ENCODE measurements around the gene DNAH6.
"Not testable (repeated sequence)": the region's sequence is repeated elsewhere in the genome, so short reads cannot be mapped to it uniquely, and the experiment has no call there.

The DNAH6 gene

GRCh38 chr2:84757648-84758047, 241.3 kb downstream of the DNAH6 start:
- no peak overlapping the region for H3K27ac ChIP-seq (ENCODE audit: low read depth, low read length)
- no peaks in the 10 kb centered on the region for H3K36me3 ChIP-seq (ENCODE audit: control insufficient read depth, insufficient read depth, low read length)
- H3K4me1 ChIP-seq (ENCODE audit: control insufficient read depth, insufficient read depth, low read length) = no peaks in the 10 kb centered on the region
- no peak overlapping the region for H3K9ac ChIP-seq (ENCODE audit: low read length)
- H3K4me3 ChIP-seq (ENCODE audit: low read length) = no peak overlapping the region
- H3K27me3 ChIP-seq (ENCODE audit: control insufficient read depth, insufficient read depth, low read length) = no peaks in the 10 kb centered on the region

GRCh38 chr2:84766791-84767190, 250.5 kb downstream of the DNAH6 start:
- H3K27ac ChIP-seq (ENCODE audit: low read depth, low read length) = no peak overlapping the region
- H3K36me3 ChIP-seq (ENCODE audit: control insufficient read depth, insufficient read depth, low read length) = no peaks in the 10 kb centered on the region
- H3K4me3 ChIP-seq (ENCODE audit: low read length) = no peak overlapping the region
- H3K27me3 ChIP-seq (ENCODE audit: control insufficient read depth, insufficient read depth, low read length) = no peaks in the 10 kb centered on the region
- no peaks in the 10 kb centered on the region for H3K4me1 ChIP-seq (ENCODE audit: control insufficient read depth, insufficient read depth, low read length)
- no peak overlapping the region for H3K9ac ChIP-seq (ENCODE audit: low read length)

- H3K27ac ChIP-seq (ENCODE audit: low read depth, low read length) = no peak overlapping the region
These were observed 252.5 kb downstream of the DNAH6 start for GRCh38 chr2:84768840-84769239.

GRCh38 chr2:84770280-84770679, 254.0 kb downstream of the DNAH6 start:
- Histone ChIP-seq H3K9ac (ENCODE audit: low read length) (no peak overlapping the region), H3K4me1 (ENCODE audit: control insufficient read depth, insufficient read depth, low read length) (no peaks in the 10 kb centered on the region), H3K36me3 (ENCODE audit: control insufficient read depth, insufficient read depth, low read length) (no peaks in the 10 kb centered on the region), H3K27me3 (ENCODE audit: control insufficient read depth, insufficient read depth, low read length) (no peaks in the 10 kb centered on the region), H3K27ac (ENCODE audit: low read depth, low read length) (no peak overlapping the region), H3K4me3 (ENCODE audit: low read length) (no peak overlapping the region)

More at GRCh38 chr2:84768840-84769239, 252.5 kb downstream of the DNAH6 start:
- Histone ChIP-seq H3K4me3 (ENCODE audit: low read length) (no peak overlapping the region), H3K9ac (ENCODE audit: low read length) (no peak overlapping the region), H3K27me3 (ENCODE audit: control insufficient read depth, insufficient read depth, low read length) (no peaks in the 10 kb centered on the region), H3K4me1 (ENCODE audit: control insufficient read depth, insufficient read depth, low read length) (no peaks in the 10 kb centered on the region), H3K36me3 (ENCODE audit: control insufficient read depth, insufficient read depth, low read length) (no peaks in the 10 kb centered on the region)

DNA sequence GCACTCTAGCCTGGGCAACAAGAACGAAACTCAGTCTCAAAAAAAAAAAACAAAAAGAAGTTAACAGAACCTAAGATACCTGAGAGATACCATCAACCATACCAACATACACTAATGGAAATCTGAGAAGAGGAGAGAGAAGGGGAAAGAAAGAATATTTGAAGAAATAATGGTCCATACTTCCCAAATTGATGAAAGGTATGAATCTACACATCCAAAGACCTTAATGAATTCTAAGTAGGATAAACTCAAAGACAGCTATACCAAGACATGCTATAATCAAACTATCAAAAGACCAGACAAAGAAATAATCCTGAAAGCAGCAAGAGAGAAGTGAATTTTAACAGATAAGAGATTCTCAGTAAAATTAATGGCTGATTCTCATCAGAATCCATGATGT, 255.0 kb downstream of the DNAH6 start:
- no peak overlapping the region for H3K4me3 ChIP-seq (ENCODE audit: low read length)
- no peaks in the 10 kb centered on the region for H3K4me1 ChIP-seq (ENCODE audit: control insufficient read depth, insufficient read depth, low read length)
- no peak overlapping the region for H3K9ac ChIP-seq (ENCODE audit: low read length)
- no peak overlapping the region for H3K27ac ChIP-seq (ENCODE audit: low read depth, low read length)
- no peaks in the 10 kb centered on the region for H3K36me3 ChIP-seq (ENCODE audit: control insufficient read depth, insufficient read depth, low read length)
- H3K27me3 ChIP-seq (ENCODE audit: control insufficient read depth, insufficient read depth, low read length) = no peaks in the 10 kb centered on the region

DNA sequence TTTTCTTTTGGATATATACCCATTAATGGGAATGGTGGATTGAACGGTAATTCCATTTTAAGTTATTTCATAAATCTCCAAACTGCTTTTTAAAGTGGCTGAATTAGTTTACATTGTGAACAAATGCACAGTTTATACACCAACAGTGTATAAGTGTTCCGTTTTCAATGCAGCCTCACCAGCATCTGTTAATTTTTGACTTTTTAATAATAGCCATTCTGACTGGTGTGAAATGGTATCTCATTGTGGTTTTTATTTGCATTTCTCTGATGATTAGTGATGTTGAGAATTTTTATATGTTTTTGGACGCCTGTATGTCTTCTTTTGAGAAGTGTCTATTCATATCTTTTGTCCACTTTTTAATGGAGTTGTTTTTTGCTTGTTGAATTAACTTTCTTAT, 257.3 kb downstream of the DNAH6 start:
- not testable (repeated sequence) for H3K4me1 ChIP-seq (ENCODE audit: control insufficient read depth, insufficient read depth, low read length); H3K27me3 ChIP-seq (ENCODE audit: control insufficient read depth, insufficient read depth, low read length); H3K4me3 ChIP-seq (ENCODE audit: low read length); H3K36me3 ChIP-seq (ENCODE audit: control insufficient read depth, insufficient read depth, low read length); H3K27ac ChIP-seq (ENCODE audit: low read depth, low read length); H3K9ac ChIP-seq (ENCODE audit: low read length)

GRCh38 chr2:84776011-84776410, 259.7 kb downstream of the DNAH6 start:
- Histone ChIP-seq H3K9ac (ENCODE audit: low read length) (no peak overlapping the region), H3K36me3 (ENCODE audit: control insufficient read depth, insufficient read depth, low read length) (no peaks in the 10 kb centered on the region), H3K4me1 (ENCODE audit: control insufficient read depth, insufficient read depth, low read length) (no peaks in the 10 kb centered on the region), H3K27ac (ENCODE audit: low read depth, low read length) (no peak overlapping the region), H3K4me3 (ENCODE audit: low read length) (no peak overlapping the region), H3K27me3 (ENCODE audit: control insufficient read depth, insufficient read depth, low read length) (no peaks in the 10 kb centered on the region)

DNA sequence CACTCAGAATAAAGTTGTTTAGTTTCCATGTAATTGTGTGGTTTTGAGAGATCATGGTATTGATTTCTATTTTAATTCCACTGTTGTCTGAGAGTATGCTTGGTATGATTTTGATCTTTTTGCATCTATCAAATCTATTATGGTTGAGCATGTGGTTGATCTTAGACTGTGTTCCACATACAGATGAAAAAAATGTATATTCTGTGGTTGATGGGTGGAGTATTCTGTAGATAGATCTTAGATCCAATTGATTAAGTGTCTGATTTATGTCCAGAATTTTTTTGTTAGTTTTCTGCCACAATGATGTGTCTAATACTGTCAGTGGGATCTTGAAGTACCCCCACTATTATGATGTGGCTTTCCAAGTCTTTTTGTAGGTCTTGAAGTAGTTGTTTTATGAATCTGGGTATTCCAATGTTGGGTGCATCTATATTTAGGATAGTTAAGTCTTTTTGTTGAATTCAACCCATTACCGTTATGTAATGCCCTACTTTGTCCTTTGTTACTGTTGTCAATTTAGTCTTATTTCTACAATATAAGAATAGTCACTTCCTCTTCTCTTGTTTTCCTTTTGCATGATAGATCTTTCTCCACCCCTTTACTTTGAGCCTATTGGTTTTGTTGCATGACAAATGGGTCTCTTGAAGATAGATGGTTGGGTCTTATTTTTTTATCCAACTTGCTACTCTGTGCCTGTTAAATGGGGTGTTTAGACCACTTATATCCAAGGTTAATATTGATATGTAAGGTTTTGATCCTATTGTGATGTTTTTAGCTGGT, 262.8 kb downstream of the DNAH6 start:
- no peaks in the 10 kb centered on the region for H3K36me3 ChIP-seq (ENCODE audit: control insufficient read depth, insufficient read depth, low read length)
- no peak overlapping the region for H3K9ac ChIP-seq (ENCODE audit: low read length)
- no peaks in the 10 kb centered on the region for H3K4me1 ChIP-seq (ENCODE audit: control insufficient read depth, insufficient read depth, low read length)
- H3K27me3 ChIP-seq (ENCODE audit: control insufficient read depth, insufficient read depth, low read length) = no peaks in the 10 kb centered on the region
- no peak overlapping the region for H3K27ac ChIP-seq (ENCODE audit: low read depth, low read length)
- H3K4me3 ChIP-seq (ENCODE audit: low read length) = no peak overlapping the region

DNA sequence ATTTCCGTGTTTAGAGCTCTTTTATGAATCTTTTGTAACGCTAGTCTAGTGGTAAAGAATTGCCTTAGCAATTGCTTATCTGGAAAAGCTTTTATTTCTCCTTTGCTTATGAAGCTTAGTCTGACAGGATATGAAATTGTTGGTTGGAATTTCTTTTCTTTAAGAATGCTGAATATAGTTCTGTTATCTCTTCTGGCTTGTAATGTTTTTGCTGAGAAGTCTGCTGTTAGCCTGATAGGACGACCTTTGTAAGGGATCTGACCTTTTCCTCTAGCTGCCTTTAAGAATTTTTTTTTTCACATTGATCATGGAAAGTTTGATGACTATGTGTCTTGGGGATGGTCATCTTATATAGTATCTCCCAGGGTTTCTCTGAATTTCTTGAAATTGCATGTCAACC, 263.5 kb downstream of the DNAH6 start:
- Histone ChIP-seq H3K9ac (ENCODE audit: low read length) (no peak overlapping the region), H3K27ac (ENCODE audit: low read depth, low read length) (no peak overlapping the region), H3K4me3 (ENCODE audit: low read length) (no peak overlapping the region), H3K4me1 (ENCODE audit: control insufficient read depth, insufficient read depth, low read length) (no peaks in the 10 kb centered on the region), H3K36me3 (ENCODE audit: control insufficient read depth, insufficient read depth, low read length) (no peaks in the 10 kb centered on the region), H3K27me3 (ENCODE audit: control insufficient read depth, insufficient read depth, low read length) (no peaks in the 10 kb centered on the region)

DNA sequence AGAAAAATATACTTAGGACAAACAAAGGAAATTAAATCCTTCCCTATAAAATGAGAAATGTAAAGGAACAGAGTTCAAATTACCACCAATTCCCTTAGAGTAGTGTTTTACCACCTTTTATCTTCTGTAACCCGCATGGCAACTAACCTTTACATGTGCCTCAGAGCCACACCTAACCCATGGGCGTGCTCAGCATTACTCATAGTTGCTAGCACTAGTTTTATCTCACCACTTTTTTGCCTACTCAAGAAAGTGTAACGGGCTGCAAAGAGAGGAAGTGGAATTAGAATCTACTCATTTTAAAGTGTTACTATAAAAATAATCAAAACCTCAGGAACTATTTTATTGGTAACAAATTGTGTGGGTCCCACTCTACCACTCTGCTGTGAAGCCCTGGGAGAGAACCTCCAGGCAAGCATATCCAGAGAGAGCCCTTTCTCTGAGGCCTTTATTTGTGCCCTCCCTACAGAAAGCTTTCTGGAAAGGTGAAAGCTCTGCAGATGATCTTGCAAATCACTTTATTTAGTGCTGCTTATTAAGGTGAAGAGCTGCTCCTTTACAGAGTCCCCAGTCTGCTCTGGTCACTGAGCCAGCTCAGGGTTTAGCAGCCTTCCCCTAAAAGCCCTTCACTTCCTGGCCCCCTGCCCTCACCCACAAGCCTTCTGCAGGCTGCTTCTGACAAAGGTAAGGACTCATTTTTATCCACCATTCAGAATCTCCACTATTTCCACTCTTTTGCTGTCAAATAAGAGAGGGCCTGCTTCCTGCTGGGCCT, 265.8 kb downstream of the DNAH6 start:
- no peaks in the 10 kb centered on the region for H3K27me3 ChIP-seq (ENCODE audit: control insufficient read depth, insufficient read depth, low read length)
- no peak overlapping the region for H3K9ac ChIP-seq (ENCODE audit: low read length)
- no peaks in the 10 kb centered on the region for H3K36me3 ChIP-seq (ENCODE audit: control insufficient read depth, insufficient read depth, low read length)
- no peak overlapping the region for H3K27ac ChIP-seq (ENCODE audit: low read depth, low read length)
- no peaks in the 10 kb centered on the region for H3K4me1 ChIP-seq (ENCODE audit: control insufficient read depth, insufficient read depth, low read length)
- no peak overlapping the region for H3K4me3 ChIP-seq (ENCODE audit: low read length)

DNA sequence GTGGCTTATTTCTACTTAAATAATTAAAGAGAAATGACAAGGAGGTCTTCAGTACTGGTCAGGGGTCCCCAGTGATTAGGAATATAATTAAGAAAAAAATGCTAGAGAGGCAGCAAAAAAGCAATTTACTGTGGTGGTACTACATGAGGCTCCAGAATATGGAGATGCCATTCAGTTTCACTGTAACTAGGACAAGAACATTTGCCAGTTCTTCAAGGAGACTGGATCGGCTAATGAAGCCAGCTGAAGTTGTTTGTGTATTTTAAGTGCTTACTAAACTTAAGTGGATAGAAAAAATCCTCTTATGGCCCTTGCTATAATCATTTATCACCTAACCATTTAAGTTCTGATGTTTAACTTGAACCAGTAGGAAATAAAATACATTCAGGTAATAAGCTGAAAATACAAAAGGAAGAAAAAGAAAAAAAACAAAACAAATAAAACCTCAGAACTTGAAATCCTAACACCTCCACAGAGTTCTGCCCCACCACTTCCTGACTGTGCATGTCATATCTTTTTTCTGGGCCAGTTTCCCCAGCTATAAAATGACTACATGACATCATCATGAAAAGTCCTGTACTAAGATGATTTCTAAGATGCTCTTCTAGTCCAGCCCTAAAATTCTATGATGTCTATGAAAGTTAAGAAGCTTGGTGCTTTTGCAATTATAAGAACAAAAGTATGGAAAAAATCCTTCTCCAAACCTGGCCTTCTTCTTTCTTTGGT, 266.6 kb downstream of the DNAH6 start:
- Histone ChIP-seq H3K4me1 (ENCODE audit: control insufficient read depth, insufficient read depth, low read length) (no peaks in the 10 kb centered on the region), H3K27me3 (ENCODE audit: control insufficient read depth, insufficient read depth, low read length) (no peaks in the 10 kb centered on the region), H3K27ac (ENCODE audit: low read depth, low read length) (no peak overlapping the region), H3K9ac (ENCODE audit: low read length) (no peak overlapping the region), H3K36me3 (ENCODE audit: control insufficient read depth, insufficient read depth, low read length) (no peaks in the 10 kb centered on the region), H3K4me3 (ENCODE audit: low read length) (no peak overlapping the region)

DNA sequence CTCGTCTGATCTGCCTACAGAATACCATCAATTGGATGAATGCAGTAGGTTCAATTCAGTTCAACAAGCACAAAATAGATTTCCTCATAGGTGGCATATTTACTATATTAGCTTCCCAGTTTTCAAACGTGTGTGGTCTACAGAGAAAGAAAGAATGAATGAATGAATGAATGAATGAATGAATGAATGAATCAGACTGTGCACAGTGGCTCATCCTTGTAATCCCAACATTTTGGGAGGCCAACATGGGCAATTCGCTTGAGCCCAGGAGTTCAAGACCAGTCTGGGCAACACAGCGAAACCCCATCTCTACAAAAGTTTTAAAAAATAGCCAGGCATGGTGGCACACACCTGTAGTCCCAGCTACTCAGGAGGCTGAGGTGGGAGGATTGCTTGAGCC, 269.7 kb downstream of the DNAH6 start:
- no peaks in the 10 kb centered on the region for H3K27me3 ChIP-seq (ENCODE audit: control insufficient read depth, insufficient read depth, low read length)
- no peaks in the 10 kb centered on the region for H3K4me1 ChIP-seq (ENCODE audit: control insufficient read depth, insufficient read depth, low read length)
- no peak overlapping the region for H3K4me3 ChIP-seq (ENCODE audit: low read length)
- no peaks in the 10 kb centered on the region for H3K36me3 ChIP-seq (ENCODE audit: control insufficient read depth, insufficient read depth, low read length)
- H3K9ac ChIP-seq (ENCODE audit: low read length) = no peak overlapping the region
- no peak overlapping the region for H3K27ac ChIP-seq (ENCODE audit: low read depth, low read length)

Data from rectal smooth muscle tissue (tissue), 1 donor.